GM10248 (cell line): ENCODE results near the gene LTBP1.

Source experiments
- CTCF ChIA-PET: fragments of 300-600 bp; sonication (Branson Sonifier 250); formaldehyde crosslinking; extraction: SDS; loops from one replicate; lab custom pipeline; 2021; ENCODE audit warnings: antibody characterized with exemption; lab: Yijun Ruan, JAX
- POLR2A ChIA-PET: fragments of 350-650 bp; sonication (Branson Sonifier 250); formaldehyde crosslinking; extraction: SDS; loops from one replicate; lab custom pipeline; 2020; ENCODE audit warnings: antibody characterized with exemption; lab: Yijun Ruan, JAX
- DNase-seq: peaks from one replicate; pipeline ENCODE4 v3.0.0; 2012; ENCODE audit errors: extremely low spot score
- TF ChIP-seq, protein P1 (sequence below): IDR thresholded peaks from 2 replicates; pipeline ENCODE4 v1.5.1; 2012; ENCODE audit warnings: mild to moderate bottlenecking, low read depth; ENCODE audit errors: extremely low read depth, missing control alignments, control extremely low read depth

LTBP1 gene

DNA sequence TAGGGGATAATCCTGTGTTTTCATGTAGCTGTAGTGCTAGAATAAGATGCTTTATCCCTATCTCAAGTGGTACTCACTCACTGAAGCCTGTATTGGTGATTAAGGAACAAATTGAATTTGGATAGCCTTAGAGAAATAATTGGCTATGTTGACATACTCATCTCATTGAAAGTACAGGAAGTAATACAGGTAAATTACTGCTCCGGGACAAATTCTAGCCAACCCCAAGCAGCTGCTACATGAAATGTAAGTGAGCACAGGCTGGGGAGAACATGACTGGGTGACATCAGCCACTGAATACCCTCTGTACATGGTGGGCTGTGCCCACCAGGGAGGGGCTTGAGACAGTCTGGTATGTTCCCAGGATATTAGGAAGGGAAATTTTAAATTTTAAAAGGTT lies 341.3 kb downstream of the LTBP1 start:
- POLR2A ChIA-PET: no interaction called here
- TF ChIP-seq, protein P1, sequence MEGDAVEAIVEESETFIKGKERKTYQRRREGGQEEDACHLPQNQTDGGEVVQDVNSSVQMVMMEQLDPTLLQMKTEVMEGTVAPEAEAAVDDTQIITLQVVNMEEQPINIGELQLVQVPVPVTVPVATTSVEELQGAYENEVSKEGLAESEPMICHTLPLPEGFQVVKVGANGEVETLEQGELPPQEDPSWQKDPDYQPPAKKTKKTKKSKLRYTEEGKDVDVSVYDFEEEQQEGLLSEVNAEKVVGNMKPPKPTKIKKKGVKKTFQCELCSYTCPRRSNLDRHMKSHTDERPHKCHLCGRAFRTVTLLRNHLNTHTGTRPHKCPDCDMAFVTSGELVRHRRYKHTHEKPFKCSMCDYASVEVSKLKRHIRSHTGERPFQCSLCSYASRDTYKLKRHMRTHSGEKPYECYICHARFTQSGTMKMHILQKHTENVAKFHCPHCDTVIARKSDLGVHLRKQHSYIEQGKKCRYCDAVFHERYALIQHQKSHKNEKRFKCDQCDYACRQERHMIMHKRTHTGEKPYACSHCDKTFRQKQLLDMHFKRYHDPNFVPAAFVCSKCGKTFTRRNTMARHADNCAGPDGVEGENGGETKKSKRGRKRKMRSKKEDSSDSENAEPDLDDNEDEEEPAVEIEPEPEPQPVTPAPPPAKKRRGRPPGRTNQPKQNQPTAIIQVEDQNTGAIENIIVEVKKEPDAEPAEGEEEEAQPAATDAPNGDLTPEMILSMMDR: no peak
- CTCF ChIA-PET: no interaction called here
- no peak for DNase-seq

DNA sequence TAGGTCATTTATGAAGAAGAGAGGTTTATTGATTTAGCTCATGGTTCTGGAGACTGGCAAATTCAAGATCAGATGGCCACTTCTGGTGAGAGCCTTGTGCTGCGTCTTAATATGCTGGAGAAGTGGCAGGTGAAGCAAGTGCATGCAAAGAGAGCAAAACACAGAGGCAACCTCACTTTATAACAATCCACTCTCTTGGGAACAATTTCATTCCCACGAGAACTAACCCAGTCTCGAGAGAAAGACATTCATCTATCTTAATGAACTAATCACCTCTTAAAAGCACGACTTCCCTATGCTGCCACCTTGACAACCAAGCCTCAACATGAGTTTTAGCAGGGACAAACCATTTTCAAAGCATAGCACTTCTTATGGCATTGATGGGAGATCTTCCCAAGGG lies 343.2 kb downstream of the LTBP1 start:
- DNase-seq: no peak
- ChIA-PET POLR2A (no interaction called here), CTCF (no interaction called here)
- TF ChIP-seq, protein P1: no peak

DNA sequence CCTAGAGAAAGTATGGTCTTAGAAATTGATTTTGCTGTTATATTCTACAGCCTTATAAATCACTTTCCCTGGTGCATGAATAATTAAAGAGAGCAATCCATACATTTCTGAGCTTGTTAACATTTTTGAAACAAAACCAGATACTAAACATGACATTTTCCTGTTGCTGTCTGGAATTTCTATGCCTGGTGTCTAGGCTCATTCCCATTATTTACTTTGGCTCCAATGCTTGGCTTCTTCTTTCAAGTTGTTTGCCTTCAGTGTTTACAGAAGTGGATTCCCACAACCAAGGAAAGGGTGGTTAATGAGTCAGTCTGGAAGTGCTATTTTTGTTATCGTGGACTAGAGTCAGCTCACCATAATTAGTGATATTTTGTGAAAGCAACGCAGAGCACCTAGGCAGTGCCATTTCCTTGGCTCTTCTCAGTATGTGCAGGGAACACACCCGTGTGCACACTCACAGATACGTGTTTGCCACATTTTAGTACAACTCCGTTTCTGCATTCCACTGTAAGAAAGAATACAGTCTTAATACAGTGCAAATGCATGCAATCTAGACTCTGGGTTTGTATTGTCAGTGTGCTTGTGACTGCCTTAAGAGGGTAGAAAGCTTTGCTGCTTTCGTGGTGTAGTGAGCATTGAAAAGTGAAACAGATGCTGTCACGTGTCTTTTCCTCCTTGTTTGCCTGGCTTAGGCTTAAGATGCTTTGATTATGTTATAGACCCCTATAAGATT lies 344.7 kb downstream of the LTBP1 start:
- DNase-seq: no peak
- TF ChIP-seq, protein P1: no peak
- CTCF ChIA-PET: no interaction called here
- POLR2A ChIA-PET: no interaction called here

DNA sequence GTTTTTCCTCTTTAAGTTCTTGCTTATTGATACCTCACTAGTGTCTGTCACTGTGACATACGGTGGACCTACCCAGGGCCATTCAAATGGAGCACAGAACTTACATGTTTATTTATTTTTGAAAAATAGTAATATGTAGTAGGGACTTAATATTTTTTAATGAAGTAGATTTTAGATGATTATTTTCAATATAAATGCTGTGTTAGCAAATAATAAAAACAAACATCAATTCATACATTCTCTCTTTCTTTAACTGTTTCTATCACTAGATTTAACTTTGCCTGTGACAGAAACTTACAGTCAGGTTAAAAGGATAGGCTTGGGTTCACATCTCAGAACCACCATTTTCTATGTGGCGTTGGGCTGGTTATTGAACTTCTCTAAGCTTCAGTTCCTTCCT lies 345.3 kb downstream of the LTBP1 start:
- DNase-seq: no peak
- POLR2A ChIA-PET: no interaction called here
- CTCF ChIA-PET: no interaction called here
- TF ChIP-seq, protein P1: no peak

DNA sequence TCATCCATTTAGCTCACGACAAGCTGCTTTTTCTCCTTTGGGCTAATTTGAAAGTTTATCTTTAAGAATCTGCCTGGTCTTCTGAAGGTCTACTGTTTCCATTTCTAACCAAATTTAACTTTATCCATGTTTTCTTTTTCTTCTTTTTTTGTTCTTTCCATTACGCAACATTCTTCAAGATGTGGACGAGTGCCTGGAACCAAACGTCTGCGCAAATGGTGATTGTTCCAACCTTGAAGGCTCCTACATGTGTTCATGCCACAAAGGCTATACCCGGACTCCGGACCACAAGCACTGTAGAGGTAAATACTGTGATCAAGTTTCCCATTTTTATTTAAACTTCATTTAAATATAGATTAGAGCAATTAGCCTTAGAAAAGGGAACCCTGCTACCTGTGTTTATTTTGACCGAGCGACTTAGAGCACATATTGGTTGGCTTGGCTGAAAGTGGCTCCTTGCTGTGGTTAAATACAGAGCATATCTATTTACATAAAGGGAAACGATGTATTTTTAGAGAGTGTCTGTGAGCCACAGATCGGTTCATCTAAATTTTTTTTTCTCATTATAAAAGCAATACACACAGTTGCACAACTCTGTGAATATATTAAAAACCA lies 346.3 kb downstream of the LTBP1 start:
- TF ChIP-seq, protein P1: no peak
- CTCF ChIA-PET: no interaction called here
- POLR2A ChIA-PET: no interaction called here
- DNase-seq: no peak

DNA sequence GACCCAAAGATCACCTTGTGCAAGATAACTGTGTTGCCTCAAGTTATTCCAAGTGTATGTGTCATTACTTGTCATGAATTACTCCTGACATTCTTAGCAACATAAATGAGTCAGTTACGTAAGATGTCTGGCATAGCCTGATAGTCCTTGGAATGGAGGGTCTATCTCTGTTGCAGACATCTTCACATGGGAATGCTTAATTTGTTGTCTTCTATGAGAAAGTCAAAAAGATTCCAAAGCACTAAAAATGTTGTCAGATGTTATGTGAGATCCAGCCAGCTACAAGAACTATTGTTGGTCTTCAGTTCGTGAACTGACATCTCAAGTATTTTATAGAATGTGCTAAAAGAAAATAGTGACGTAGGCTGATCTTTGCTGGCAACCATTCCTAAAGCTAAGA lies 351.5 kb downstream of the LTBP1 start:
- CTCF ChIA-PET: interaction anchor here (1.4 kb wide), 1 partner anchor 14 kb away, joined by 3 read pairs; no protein-coding TSS in a partner anchor
- TF ChIP-seq, protein P1: no peak
- DNase-seq: no peak
- POLR2A ChIA-PET: interaction anchor here (0.6 kb wide), 1 partner anchor 1257 kb away, joined by 6 read pairs; no protein-coding TSS in a partner anchor
